ENCODE data around the gene INHA.

DNA sequence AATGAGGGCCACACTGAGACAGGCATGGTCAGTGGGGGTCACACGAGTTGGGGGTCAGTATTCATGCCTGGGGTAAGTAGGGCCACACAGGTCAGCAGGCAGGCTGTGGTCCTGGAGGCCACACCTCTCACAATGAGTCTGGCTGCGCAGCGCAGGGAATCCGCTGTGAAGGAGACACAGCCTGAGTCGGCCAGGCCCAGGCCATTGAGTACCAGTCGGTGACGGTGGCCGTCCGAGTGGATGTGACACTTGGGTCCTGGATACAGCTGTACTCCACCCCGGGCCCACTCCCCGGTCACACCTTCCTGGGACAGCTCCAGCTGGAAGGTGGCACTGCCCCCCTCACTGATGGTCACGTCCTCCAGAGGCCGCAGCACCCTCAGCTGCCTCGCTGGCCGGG lies 17.8 kb upstream of the INHA start:
- TF ChIP-seq CTBP1 (IDR thresholded peaks at IDR 0.05; ENCODE audit: borderline replicate concordance) (no peak), FOXA1 (IDR thresholded peaks at IDR 0.05) (no peak), L3MBTL2 (conservative IDR thresholded peaks at IDR 0.05) (no peak), ARNT (IDR thresholded peaks at IDR 0.05) (no peak), LEF1 (IDR thresholded peaks at IDR 0.05; ENCODE audit: borderline replicate concordance) (no peak), FOXK2 (IDR thresholded peaks at IDR 0.05) (no peak), BHLHE40 (IDR thresholded peaks at IDR 0.05; ENCODE audit: borderline replicate concordance) (no peak), ELF4 (IDR thresholded peaks at IDR 0.05) (no peak), ZNF384 (IDR thresholded peaks at IDR 0.05) (no peak)
- TF ChIP-seq, protein P1, sequence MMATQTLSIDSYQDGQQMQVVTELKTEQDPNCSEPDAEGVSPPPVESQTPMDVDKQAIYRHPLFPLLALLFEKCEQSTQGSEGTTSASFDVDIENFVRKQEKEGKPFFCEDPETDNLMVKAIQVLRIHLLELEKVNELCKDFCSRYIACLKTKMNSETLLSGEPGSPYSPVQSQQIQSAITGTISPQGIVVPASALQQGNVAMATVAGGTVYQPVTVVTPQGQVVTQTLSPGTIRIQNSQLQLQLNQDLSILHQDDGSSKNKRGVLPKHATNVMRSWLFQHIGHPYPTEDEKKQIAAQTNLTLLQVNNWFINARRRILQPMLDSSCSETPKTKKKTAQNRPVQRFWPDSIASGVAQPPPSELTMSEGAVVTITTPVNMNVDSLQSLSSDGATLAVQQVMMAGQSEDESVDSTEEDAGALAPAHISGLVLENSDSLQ (IDR thresholded peaks at IDR 0.05) = no peak
